ENCODE data around the gene AURKAIP1.
"Not testable (repeated sequence)": the region's sequence is repeated elsewhere in the genome, so short reads cannot be mapped to it uniquely, and the experiment has no call there.

AURKAIP1 gene

GRCh38 chr1:1406101-1406820 lies 31.3 kb upstream of the AURKAIP1 start:
- DNase-seq = no peak

GRCh38 chr1:1403653-1404052 lies 28.6 kb upstream of the AURKAIP1 start:
- DNase-seq = no peak

GRCh38 chr1:1402901-1403392 lies 27.9 kb upstream of the AURKAIP1 start:
- DNase-seq = not testable (repeated sequence)

- DNase-seq = peak in 1 of 2 donors; percentile 17
Measured at GRCh38 chr1:1402072-1402900, 27.3 kb upstream of the AURKAIP1 start.

- no peak for DNase-seq
Measured at GRCh38 chr1:1401457-1402010, 26.5 kb upstream of the AURKAIP1 start.

- DNase-seq = no peak
Measured at GRCh38 chr1:1400576-1401456, 25.8 kb upstream of the AURKAIP1 start.

GRCh38 chr1:1399872-1400575 lies 25.0 kb upstream of the AURKAIP1 start:
- DNase-seq = no peak

- peak; percentile 99 for DNase-seq
Measured at GRCh38 chr1:1399187-1399871, 24.3 kb upstream of the AURKAIP1 start, which contains the start of gene CCNL2. CCNL2 (minus strand) TSS chr1:1399335; CDS start chr1:1399306, 29 bp downstream.

GRCh38 chr1:1398677-1399186 lies 23.7 kb upstream of the AURKAIP1 start:
- peak in 1 of 2 donors; percentile 18 for DNase-seq

- DNase-seq = no peak
Measured at GRCh38 chr1:1397839-1398523, 23.0 kb upstream of the AURKAIP1 start.

GRCh38 chr1:1395166-1395565 lies 20.2 kb upstream of the AURKAIP1 start:
- no peak for DNase-seq

GRCh38 chr1:1394116-1394515 lies 19.1 kb upstream of the AURKAIP1 start:
- no peak for DNase-seq

- no peak for DNase-seq
Measured at GRCh38 chr1:1393428-1393827, 18.4 kb upstream of the AURKAIP1 start.

- DNase-seq = no peak
Measured at GRCh38 chr1:1393014-1393413, 18.0 kb upstream of the AURKAIP1 start.

GRCh38 chr1:1391225-1391624 lies 16.2 kb upstream of the AURKAIP1 start:
- DNase-seq = no peak

GRCh38 chr1:1390675-1391074 lies 15.7 kb upstream of the AURKAIP1 start:
- no peak for DNase-seq

- DNase-seq = no peak
Measured at GRCh38 chr1:1388078-1388472, 13.1 kb upstream of the AURKAIP1 start.

- DNase-seq = no peak
Measured at GRCh38 chr1:1387098-1388077, 12.4 kb upstream of the AURKAIP1 start.

GRCh38 chr1:1385931-1386330 lies 10.9 kb upstream of the AURKAIP1 start:
- no peak for DNase-seq
